HTR-8/SVneo (cell line): ENCODE data around the gene TEX11.
"Not testable (repeated sequence)": the region's sequence is repeated elsewhere in the genome, so short reads cannot be mapped to it uniquely, and the experiment has no call there.

Experiments used
- DNase-seq: peaks from one replicate; pipeline ENCODE4 v3.0.0; 2011; ENCODE audit warnings: low spot score, mixed read lengths; ENCODE audit not compliant: insufficient read length
- FAIRE-seq: peaks from 2 replicates; lab custom pipeline; 2011; peaks lifted over from hg19 to GRCh38; lab: Jason Lieb, UNC

The TEX11 gene

DNA sequence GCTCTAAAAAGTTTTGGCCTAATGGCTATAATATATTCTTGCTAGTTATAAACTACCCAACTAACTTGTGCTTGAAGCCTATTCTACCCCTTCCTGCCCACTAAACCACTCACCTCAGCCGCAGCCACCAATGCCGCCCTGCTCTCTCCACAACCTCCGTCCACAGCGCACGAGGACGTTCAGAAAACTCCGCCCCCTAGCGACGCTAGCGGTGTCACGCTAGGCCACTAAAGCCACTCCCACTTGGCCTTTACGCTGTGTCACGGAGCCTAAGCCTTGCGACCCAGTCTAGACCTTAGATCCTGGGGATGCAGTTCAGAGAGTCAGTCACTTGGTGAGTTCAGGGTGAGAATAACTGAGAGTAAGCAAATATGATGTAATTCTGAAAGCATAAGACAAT is at the start of gene TEX11:
Gene TEX11, minus strand, starts transcription at position 171 of the 400 bp plus-strand sequence. CDS start 922 bp downstream, outside the sequence.
- DNase-seq (no peak), FAIRE-seq (no peak)

DNA sequence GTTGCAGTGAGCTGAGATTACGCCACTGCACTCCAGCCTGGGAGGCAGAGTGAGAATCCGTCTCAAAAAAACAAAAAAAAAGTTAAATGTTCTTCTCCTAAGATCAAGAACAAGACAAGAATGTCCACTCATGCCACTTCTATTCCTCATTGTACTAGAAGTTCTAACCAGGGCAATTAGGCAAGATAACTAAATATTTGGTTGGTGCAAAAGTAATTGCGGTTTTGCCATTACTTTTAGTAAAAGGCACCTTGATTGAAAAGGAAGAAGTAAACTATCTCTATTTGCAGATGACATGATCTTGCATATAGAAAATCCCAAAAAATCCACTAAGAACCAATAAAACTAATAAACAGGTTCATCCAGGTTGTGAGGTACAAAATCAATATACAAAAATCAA is 46.4 kb upstream of the TEX11 start:
- no peak for DNase-seq

DNA sequence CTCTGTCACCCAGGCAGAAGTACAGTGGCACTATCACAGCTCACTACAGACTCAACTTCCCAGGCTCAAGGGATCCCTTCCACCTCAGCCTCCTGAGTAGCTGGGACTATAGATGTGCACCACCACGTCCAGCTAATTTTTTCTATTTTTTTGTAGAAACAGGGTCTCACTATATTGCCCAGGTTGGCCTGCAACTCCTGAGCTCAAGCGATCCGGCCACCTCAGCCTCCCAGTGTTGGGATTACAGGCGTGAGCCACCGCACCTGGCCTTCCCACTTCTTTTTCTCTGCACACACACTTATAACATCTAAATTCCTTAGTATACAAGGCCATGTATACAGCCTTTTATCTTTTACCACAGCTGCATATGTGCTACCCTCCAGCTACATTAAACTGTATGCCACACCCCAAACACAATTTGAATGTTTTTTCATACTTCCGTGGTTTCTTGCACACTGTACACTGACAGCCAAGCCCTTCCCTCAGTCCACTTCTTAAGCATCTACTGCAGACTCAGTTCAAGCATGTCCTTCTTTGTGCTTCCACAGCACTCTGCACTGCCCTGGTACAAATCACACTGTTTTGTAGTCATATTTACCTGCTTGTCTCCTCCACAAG is 15.9 kb upstream of the TEX11 start:
- FAIRE-seq: peak; percentile 28
- DNase-seq: no peak

More for the DNA sequence above, 46.4 kb upstream of the TEX11 start:
- FAIRE-seq: no peak

DNA sequence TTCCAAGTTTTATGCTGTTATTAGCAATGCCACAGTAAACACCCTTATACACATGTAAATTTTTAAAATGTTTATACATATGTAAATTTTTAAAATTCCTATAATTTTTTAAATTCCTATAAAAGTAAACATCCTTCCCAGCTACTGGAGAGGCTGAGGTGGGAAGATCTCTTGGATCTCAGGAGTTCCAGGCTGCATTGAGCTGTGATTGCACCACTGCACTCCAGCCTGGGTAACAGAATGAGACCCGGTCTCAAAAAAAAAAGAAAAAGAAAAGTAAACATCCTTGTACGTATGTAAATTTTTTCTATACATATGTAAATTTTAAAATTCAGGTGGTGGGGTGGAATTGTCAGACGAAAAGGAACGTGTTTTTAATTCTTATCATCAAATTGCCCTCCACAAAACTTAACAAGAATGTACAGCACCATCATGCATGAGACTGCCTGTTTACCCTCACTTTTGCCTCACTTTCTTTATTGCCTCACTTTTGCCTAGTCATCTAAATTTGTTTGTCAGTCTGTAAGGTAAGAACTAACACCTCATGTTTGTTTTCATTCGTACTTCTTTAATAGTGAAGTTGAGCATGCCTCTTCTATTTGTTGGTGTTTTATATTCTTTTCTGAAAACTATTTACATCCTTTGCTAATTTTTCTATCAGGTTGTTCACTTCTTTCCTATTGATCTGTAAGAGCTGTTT is 14.4 kb upstream of the TEX11 start:
- DNase-seq (no peak), FAIRE-seq (no peak)

DNA sequence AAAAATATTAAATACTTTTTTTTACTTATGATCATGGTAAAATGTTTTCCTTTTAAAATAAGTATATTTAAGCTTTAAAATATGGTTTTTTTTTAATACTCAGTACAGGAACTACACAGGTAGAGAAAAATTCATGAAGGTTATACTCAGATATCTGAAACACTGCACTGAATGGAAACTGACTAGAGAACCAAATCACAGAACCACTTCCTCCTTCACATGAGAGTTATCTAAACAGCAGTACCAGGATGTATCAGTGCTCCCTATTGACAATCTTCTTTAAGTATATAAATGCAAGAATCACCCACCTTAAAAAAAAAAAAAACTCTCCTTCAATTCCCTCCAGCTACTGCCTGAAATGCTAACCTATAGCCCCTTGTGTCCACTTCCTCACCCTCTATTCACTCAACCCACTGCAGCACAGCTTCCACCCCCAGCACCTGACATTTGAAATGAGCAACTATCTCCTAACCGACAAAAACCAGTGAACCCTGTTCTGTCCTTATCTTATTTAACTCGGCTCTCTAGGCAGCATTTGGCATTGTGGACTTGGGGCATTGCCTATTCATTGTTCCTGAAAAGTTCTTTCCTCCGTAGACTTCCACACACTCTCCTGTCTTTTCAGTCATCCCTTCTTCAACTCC is 13.3 kb upstream of the TEX11 start:
- FAIRE-seq: no peak
- no peak for DNase-seq

DNA sequence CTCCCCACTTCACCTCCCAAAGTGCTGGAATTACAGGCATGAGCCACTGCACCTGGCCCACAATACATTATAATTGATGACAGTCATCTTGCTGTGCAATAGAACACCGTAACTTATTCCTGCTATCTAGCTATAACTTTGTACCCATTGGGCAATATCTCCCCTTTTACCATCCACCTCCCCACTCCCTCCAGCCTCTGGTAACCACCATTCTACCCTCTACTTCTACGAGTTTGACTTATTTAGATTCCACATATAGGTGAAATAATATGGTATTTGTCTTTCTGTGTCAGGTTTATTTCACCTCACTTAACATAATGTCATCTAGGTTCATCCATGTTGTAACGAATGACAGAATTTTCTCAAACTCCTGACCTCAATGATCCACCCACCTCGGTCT is 8.2 kb upstream of the TEX11 start:
- DNase-seq (no peak), FAIRE-seq (no peak)

DNA sequence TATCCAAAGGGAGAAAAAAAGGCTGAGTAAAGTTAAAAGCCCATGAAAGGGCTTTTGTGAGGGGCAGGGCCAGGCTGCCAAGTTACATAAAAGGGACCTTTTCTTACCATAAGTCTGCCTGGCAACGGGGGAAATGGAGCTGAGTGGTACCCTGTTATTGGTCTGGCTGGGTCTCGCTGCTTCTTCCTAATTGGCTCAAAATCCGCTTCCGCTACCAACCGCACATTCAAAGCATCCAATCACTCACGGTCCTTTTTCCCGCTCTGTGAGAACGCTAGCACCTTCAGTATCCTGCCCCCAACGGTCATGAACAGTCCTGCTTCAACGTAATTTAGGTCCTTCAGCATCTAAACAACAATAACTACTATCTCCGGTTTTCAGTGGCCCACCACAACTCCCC is 611 bp downstream of the TEX11 start:
- no peak for DNase-seq

DNA sequence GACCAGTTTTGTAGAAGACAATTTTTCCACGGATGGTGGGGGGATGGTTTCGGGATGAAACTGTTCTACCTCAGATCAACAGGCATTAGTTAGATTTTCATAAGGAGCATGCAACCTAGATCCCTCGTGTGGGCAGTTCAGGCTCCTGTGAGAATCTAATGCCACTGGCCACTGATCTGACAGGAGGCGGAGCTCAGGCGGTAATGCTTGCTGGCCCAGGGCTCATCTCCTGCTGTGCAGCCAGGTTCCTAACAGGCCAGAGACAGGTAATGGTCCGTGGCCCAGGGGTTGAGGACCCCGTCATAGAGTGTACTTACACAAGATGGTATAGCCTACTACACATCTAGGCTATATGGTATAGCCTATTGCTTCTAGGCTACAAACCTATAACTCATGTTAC is 7.0 kb downstream of the TEX11 start:
- FAIRE-seq: no peak

More for the DNA sequence above, 611 bp downstream of the TEX11 start:
- no peak for FAIRE-seq

DNA sequence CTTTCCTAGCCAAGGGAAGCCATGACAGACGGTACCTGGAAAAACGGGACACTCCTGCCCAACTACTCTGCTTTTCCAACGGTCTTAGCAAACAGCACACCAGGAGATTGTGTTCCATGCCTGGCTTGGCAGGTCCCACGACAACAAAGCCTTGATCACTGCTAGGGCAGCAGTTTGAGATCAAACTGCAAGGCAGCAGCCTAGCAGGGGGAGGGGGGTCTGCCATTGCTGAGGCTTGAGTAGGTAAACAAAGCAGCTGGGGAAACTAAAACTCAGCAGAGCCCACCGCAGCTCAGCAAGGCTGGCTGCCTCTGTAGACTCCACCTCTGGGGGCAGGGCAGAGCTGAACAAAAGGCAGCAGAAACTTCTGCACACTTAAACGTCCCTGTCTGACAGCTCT is 18.1 kb downstream of the TEX11 start:
- not testable (repeated sequence) for FAIRE-seq, DNase-seq

More for the DNA sequence above, 7.0 kb downstream of the TEX11 start:
- no peak for DNase-seq

DNA sequence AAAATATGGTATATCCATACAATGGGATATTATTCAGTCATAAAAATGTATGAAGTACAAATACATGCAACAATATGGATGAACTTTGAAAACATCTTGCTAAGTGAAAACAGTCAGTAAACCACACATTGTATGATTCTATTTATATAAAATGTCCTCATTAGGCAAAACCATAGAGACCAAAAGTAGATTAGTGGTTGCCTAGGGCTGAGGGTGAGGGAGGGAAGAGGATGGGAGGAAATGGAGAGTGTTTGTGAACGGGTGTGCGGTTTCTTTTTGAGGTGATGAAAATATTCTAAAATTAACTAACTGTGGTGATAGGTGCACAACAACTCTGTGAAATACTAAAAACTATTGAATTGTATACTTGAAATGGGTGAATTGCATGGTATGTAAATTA is 29.6 kb downstream of the TEX11 start:
- FAIRE-seq: no peak

DNA sequence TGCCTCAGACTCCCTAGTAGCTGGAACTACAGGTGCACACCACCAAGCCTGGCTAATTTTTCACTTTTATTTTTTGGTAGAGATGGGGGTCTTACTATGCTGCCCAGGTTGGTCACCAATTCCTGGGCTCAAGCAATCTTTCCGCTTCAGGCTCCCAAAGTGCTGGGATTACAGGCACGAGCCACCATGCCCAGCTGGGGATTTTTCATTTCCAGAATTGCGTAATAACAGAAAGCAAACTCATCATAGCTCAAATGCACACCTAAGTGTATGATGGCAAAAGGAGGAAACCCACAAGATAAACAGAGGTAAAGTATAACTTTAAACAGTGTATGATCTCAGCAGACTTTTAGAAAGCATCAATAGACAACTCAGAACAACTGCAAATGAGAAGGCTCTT is 56.2 kb downstream of the TEX11 start:
- no peak for FAIRE-seq
- DNase-seq: no peak

More for the DNA sequence above, 29.6 kb downstream of the TEX11 start:
- DNase-seq: no peak

DNA sequence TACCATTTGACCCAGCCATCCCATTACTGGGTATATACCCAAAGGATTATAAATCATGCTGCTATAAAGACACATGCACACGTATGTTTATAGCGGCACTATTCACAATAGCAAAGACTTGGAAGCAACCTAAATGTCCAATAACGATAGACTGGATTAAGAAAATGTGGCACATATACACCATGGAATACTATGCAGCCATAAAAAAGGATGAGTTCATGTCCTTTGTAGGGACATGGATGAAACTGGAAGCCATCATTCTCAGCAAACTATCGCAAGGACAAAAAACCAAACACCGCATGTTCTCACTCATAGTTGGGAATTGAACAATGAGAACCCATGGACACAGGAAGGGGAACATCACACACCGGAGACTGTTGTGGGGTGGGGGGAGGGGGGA is 64.4 kb downstream of the TEX11 start:
- DNase-seq, FAIRE-seq: not testable (repeated sequence)

DNA sequence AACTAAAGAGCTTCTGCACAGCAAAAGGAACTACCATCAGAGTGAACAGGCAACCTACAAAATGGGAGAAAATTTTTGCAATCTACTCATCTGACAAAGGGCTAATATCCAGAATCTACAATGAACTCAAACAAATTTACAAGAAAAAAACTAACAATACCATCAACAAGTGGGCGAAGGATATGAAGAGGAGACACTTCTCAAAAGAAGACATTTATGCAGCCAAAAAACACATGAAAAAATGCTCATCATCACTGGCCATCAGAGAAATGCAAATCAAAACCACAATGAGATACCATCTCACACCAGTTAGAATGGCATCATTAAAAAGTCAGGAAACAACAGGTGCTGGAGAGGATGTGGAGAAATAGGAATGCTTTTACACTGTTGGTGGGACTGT is 64.9 kb downstream of the TEX11 start:
- not testable (repeated sequence) for DNase-seq, FAIRE-seq

DNA sequence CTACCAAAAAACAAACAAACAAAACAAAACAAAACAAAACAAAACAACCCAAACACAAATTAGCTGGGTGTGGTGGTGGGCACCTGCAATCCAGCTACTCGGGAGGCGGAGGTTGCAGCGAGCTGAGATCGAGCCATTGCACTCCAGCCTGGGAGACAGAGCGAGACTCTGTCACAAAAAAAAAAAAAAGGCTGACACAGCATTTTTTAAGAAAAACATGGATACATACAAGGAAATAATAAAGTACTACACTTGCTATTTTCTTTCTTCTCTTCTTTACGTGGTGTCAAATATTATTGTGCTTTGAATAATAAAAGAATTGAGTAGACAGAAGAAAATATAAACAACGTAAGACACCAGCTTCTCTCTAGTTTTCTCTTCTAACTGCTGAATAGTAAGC is 73.9 kb downstream of the TEX11 start:
- FAIRE-seq: no peak
- DNase-seq: no peak

DNA sequence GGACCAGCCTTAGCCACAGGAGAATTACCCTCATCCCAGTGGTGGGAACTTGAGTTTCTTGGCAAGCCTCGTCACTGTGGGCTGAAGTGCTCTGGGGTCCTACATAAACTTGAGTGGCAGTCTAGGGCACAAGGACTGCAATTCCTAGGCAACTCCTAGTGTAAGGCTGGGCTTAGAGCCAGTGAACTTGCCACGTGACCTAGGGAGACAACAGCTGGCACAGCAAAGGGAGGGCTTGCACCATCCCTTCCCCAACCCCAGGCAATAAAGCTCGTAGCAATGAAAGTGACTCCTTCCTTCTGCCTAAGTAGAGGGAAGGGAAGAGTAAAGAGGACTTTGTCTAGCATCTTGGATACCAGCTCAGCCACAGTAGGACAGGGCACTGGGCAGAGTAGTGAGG is 81.8 kb downstream of the TEX11 start:
- FAIRE-seq: no peak
- DNase-seq: no peak

DNA sequence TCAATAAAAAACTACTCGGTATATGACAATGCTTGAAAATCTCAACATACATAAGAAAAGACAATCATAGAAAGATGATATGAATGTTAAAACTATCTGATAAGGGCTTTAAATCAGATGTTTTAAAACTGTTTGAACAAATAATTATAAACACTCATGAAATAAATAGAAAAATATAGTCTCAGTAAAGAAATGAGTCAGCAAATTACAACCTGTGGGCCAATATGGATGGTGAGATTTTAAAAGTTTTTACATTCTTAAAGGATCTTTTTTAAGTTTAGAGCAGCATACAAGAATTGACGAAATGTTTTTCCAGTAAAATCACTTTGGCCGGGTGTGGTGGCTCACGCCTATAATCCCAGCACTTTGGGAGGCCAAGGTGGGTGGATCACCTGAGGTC is 83.1 kb downstream of the TEX11 start:
- no peak for DNase-seq
- no peak for FAIRE-seq

DNA sequence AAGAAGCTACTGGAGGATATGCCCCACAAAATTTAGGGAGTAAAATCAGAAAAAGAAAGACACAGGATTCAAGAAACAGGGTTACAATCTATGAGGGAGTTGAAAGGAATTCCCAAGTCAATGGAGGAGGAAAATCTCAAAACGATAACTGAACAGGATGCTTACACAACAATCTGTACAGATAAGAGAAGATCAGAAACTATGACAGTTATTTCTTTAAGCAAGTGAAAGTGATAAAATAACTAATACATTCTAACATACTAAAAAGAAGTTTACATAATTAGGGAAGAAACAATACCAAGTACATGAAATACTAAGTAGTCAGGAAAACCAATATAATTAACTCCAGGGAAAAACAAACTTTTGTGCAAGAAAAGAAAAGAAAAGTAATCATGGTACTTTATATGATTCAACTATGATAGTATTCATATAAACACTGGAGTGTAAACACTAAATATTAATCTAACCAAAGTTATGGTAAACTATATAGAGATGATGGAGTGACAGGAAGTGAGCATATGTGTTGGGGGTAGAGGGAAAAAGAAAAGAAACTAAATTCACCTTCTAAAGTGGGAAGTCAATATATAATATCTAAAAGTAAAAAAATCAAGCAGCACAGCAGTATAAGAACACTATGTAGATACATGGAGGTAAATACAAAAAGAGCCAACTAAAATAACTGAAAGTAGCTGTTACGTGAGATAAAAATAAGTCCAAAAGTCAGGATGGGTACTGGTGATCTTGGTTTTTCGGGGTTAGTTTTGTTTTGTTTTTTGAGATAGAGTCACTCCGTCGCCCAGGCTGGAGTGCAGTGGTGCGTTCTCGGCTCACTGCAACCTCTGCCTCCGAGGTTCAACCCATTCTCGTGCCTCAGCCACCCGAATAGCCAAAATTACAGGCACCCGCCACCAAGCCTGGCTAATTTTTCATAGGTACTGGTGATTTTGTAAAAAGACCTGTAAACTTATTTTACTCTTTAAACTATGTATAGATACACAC is 99.3 kb downstream of the TEX11 start:
- no peak for FAIRE-seq
- no peak for DNase-seq

DNA sequence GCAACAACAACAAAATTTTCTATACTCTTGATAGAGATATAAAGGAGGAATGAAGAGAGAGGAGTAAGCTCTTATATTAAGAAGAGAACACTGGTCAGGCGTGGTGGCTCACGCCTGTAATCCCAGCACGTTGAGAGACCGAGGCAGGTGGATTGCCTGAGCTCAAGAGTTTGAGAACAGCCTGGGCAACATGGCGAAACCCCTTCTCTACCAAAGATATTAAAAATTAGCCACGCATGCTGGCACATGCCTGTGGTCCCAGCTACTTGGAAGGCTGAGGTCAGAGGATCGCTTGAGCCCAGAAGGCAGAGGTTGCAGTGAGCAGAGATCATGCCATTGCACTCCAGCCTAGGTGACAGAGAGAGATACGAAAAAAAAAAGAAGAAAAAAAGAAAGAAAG is 102.4 kb downstream of the TEX11 start:
- FAIRE-seq: no peak

DNA sequence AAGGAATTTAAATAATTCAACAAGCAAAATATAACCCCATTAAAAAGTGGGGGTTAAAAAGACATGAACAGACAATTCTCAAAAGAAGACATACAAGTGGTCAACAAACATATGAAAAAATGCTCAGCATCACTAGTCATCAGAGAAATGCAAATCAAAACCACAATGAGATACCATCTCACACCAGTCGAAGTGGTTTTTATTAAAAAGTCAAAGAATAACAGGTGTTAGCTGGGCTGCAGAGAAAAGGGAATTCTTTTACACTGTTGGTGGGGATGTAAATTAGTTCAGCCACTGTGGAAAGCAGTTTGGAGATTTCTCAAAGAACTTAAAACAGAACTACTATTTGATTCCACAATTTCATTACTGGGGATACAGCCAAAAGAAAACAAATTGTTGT is 111.8 kb downstream of the TEX11 start:
- FAIRE-seq, DNase-seq: not testable (repeated sequence)

More for the DNA sequence above, 102.4 kb downstream of the TEX11 start:
- DNase-seq: no peak

DNA sequence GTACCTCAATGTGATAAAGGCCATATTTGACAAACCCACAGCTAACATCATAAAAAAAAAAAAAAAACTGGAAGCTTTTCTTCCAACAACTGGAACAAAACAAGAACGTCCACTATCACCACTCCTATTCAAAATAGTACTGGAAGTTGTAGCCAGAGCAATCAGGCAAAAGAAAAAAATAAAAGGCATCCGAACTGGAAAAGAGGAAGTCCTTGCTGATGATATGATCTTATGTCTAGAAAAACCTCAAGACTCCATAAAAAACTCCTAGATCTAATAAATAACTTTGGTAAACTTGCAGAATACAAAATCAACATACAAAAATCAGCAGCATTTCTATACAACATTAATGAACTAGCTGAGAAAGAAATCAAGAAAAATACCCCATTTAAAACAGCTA is 134.3 kb downstream of the TEX11 start:
- no peak for DNase-seq
- no peak for FAIRE-seq
